Measurements from ENCODE around the gene ACOT13. TPM values are rescaled to one million over a fixed set of nuclear protein-coding genes. Genes with fewer than 3 reads are reported as not detected.
"Not testable (repeated sequence)": the region's sequence is repeated elsewhere in the genome, so short reads cannot be mapped to it uniquely, and the experiment has no call there.

Gene ACOT13
- total RNA-seq, 4 donors from 2014 or later: 4.8 to 14.7 (median 10.9) TPM

- 95% methylated on average over 2 of the region's 2 CpGs for WGBS
- Histone ChIP-seq H3K9me3 (no peaks in the 10 kb centered on the region), H3K4me1 (peaks cover 16% of the 10 kb centered on the region), H3K27ac (no peak overlapping the region), H3K36me3 (peaks cover 37% of the 10 kb centered on the region), H3K27me3 (no peaks in the 10 kb centered on the region), H3K4me3 (no peak overlapping the region)
- TF ChIP-seq CTCF (IDR thresholded peaks at IDR 0.05) (no peak), POLR2A (IDR thresholded peaks at IDR 0.05) (no peak), EP300 (IDR thresholded peaks at IDR 0.05) (no peak), POLR2AphosphoS5 (IDR thresholded peaks at IDR 0.05) (no peak)
- DNase-seq (ENCODE audit: low spot score in 2 of 2): no peak
These were observed 6.8 kb upstream of the ACOT13 start for GRCh38 chr6:24660105-24660504.

- WGBS: 82% methylated on average over 5 of the region's 5 CpGs
- not testable (repeated sequence) for DNase-seq (ENCODE audit: low spot score in 2 of 2); H3K27ac ChIP-seq
These were observed 5.1 kb upstream of the ACOT13 start for GRCh38 chr6:24661759-24662158.

GRCh38 chr6:24662236-24662635, 4.6 kb upstream of the ACOT13 start:
- Histone ChIP-seq H3K9me3 (no peaks in the 10 kb centered on the region), H3K36me3 (peaks cover 29% of the 10 kb centered on the region), H3K27ac (no peak overlapping the region), H3K4me3 (no peak overlapping the region), H3K27me3 (no peaks in the 10 kb centered on the region), H3K4me1 (peaks cover 24% of the 10 kb centered on the region)
- TF ChIP-seq POLR2A (IDR thresholded peaks at IDR 0.05) (no peak), POLR2AphosphoS5 (IDR thresholded peaks at IDR 0.05) (no peak), CTCF (IDR thresholded peaks at IDR 0.05) (no peak), EP300 (IDR thresholded peaks at IDR 0.05) (no peak)
- 92% methylated on average over 10 of the region's 10 CpGs for WGBS
- no peak for DNase-seq (ENCODE audit: low spot score in 2 of 2)

More at GRCh38 chr6:24661759-24662158, 5.1 kb upstream of the ACOT13 start:
- H3K36me3 ChIP-seq: peaks cover 33% of the 10 kb centered on the region
- not testable (repeated sequence) for H3K9me3 ChIP-seq, H3K27me3 ChIP-seq, H3K4me3 ChIP-seq
- H3K4me1 ChIP-seq: peaks cover 24% of the 10 kb centered on the region

- 94% methylated on average over 1 of the region's 1 CpG for WGBS
- no peaks in the 10 kb centered on the region for H3K9me3 ChIP-seq
- no peak for DNase-seq (ENCODE audit: low spot score in 2 of 2)
- H3K36me3 ChIP-seq: peaks cover 26% of the 10 kb centered on the region
- no peak overlapping the region for H3K4me3 ChIP-seq
- H3K27ac ChIP-seq: no peak overlapping the region
- H3K4me1 ChIP-seq: peaks cover 31% of the 10 kb centered on the region
- no peak for TF ChIP-seq POLR2AphosphoS5 (IDR thresholded peaks at IDR 0.05)
- no peak for TF ChIP-seq POLR2A (IDR thresholded peaks at IDR 0.05)
- no peak for TF ChIP-seq EP300 (IDR thresholded peaks at IDR 0.05)
- TF ChIP-seq CTCF (IDR thresholded peaks at IDR 0.05): no peak
- H3K27me3 ChIP-seq: no peaks in the 10 kb centered on the region
These were observed 3.7 kb upstream of the ACOT13 start for GRCh38 chr6:24663189-24663588.

GRCh38 chr6:24664046-24664987, 2.6 kb upstream of the ACOT13 start:
- WGBS: 93% methylated on average over 7 of the region's 7 CpGs
- no peak overlapping the region for H3K4me3 ChIP-seq
- TF ChIP-seq CTCF (IDR thresholded peaks at IDR 0.05) (no peak), POLR2A (IDR thresholded peaks at IDR 0.05) (no peak), EP300 (IDR thresholded peaks at IDR 0.05) (no peak), POLR2AphosphoS5 (IDR thresholded peaks at IDR 0.05) (no peak)
- no peak overlapping the region for H3K27ac ChIP-seq
- H3K9me3 ChIP-seq: no peaks in the 10 kb centered on the region
- H3K4me1 ChIP-seq: peaks cover 35% of the 10 kb centered on the region
- peaks cover 23% of the 10 kb centered on the region for H3K36me3 ChIP-seq
- DNase-seq (ENCODE audit: low spot score in 2 of 2): no peak
- no peaks in the 10 kb centered on the region for H3K27me3 ChIP-seq
